Caco-2 (cell line): ENCODE measurements around the gene EXOSC10. TPM values are rescaled to one million over a fixed set of nuclear protein-coding genes. Genes with fewer than 3 reads are reported as not detected.

Source experiments
- BruUV-seq: library from RNA; stranded (reverse); fragments of 400-500 nt; replicated peaks from 2 replicates; lab custom pipeline; 2021; lab: Mats Ljungman, UMichigan
- CTCF ChIA-PET: fragments of 300-600 bp; sonication (Branson Sonifier 250); formaldehyde crosslinking; loops from one replicate; lab custom pipeline; 2022; ENCODE audit warnings: antibody characterized with exemption; lab: Charles Lee
- POLR2A ChIA-PET: fragments of 300-600 bp; sonication (Branson Sonifier 250); formaldehyde crosslinking; loops from one replicate; lab custom pipeline; 2022; ENCODE audit warnings: antibody characterized with exemption; lab: Charles Lee
- DNase-seq, 2 experiments: peaks; one replicate each; pipeline versions ENCODE4 v3.0.0 to v3.0.0-alpha.2; 2020 to 2022
- H3K27me3 ChIP-seq: replicated peaks from 2 replicates; pipeline ENCODE4 v1.6.0; 2011; ENCODE audit warnings: low read length; ENCODE audit not compliant: control insufficient read depth, insufficient read depth
- H3K36me3 ChIP-seq: 2 replicates; pipeline ENCODE4 v1.5.1; 2011; ENCODE audit warnings: low read length; ENCODE audit not compliant: control insufficient read depth, insufficient read depth
- H3K4me1 ChIP-seq: fragments of 250-450 bp; sonication (Bioruptor Pico); 2 replicates; pipeline ENCODE4 v1.5.1; 2020; ENCODE audit warnings: mild to moderate bottlenecking
- H3K4me3 ChIP-seq: 2 replicates; pipeline ENCODE4 v1.5.1; 2011; ENCODE audit warnings: low read depth, mild to moderate bottlenecking, control low read depth, low read length
- H3K9me3 ChIP-seq: fragments of 250-450 bp; sonication (Bioruptor Pico); 2 replicates; pipeline ENCODE4 v1.5.1; 2020; ENCODE audit warnings: mild to moderate bottlenecking, moderate library complexity
- H3K27ac Mint-ChIP-seq: one replicate; pipeline ENCODE4 v1.8.0; 2022; ENCODE audit warnings: mixed read lengths; ENCODE audit not compliant: unreplicated experiment
- H3K27me3 Mint-ChIP-seq: one replicate; pipeline ENCODE4 v1.8.0; 2022; ENCODE audit warnings: mixed read lengths; ENCODE audit not compliant: insufficient read depth, unreplicated experiment
- H3K36me3 Mint-ChIP-seq: one replicate; pipeline ENCODE4 v1.8.0; 2022; ENCODE audit warnings: mild to moderate bottlenecking, mixed read lengths; ENCODE audit not compliant: insufficient read depth, unreplicated experiment
- H3K4me1 Mint-ChIP-seq: one replicate; pipeline ENCODE4 v1.8.0; 2022; ENCODE audit warnings: low read depth, mixed read lengths; ENCODE audit not compliant: unreplicated experiment
- H3K4me3 Mint-ChIP-seq: one replicate; pipeline ENCODE4 v1.8.0; 2022; ENCODE audit warnings: mild to moderate bottlenecking, moderate library complexity, mixed read lengths; ENCODE audit not compliant: unreplicated experiment
- H3K9me3 Mint-ChIP-seq: one replicate; pipeline ENCODE4 v1.8.0; 2022; ENCODE audit warnings: mixed read lengths; ENCODE audit not compliant: unreplicated experiment
- intact Hi-C: fragments of 100-400 bp; cut with micrococcal nuclease; formaldehyde crosslinking; loops from one replicate; pipeline ENCODE4 v1.10.0; 2022; ENCODE audit not compliant: unreplicated experiment
- total RNA-seq: library from RNA; stranded (reverse); gene quantifications from 2 replicates; pipeline ENCODE4 v1.2.3, GENCODE V29; 2022
- TF ChIP-seq, protein P1 (sequence below), 2 experiments: fragments of 200-600 bp in 1 of 2; IDR thresholded peaks; 1 replicate in 1 of 2; 2 replicates in 1 of 2; pipeline versions ENCODE4 v1.5.1 to v1.8.0; 2011 to 2022; ENCODE audit warnings: antibody characterized with exemption in 1 of 2, control low read depth in 1 of 2, inconsistent platforms in 1 of 2, low read depth in 1 of 2, low read length in 1 of 2, mild to moderate bottlenecking in 1 of 2, moderate library complexity in 1 of 2; ENCODE audit not compliant: insufficient read depth in 1 of 2, severe bottlenecking in 1 of 2, unreplicated experiment in 1 of 2

The EXOSC10 gene
- total RNA-seq, 1 experiment from 2014 or later: 83.7 TPM

DNA sequence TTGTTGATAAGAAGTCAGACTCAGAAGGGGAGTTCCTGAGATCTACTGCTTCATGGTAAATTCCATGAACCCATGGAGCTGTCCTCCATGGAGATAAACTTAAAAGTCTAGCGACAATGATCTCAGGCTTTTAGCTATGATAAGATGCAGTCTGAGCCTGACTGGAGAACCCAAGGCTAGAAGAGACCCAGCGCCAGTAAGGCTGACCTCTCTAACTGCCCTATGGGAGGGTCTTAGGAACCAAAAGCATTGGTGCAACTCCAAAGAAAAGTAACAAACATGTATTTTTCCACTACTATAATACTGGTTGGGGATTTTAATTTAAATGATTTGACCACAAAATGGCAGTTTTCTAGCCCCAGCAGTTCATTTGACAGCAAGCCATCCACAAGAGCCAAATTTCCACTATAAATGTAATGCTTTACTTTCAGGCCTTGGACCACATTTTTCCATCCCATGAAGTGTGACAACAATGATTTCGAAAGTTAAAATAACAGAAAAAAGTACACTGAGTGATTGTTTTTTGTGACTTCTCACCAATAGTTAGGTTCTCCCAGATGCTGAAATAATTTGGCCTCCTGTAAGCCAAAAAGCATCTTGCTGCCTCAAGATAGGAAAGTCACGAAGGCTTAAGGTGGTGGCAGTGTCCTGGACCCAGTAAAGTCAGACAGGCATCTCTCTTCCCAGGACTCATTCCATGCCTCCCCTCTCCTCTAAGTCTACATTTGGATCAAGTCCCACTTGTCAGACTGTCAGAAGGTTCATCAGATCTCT lies 43.1 kb upstream of the EXOSC10 start:
- no peaks in the 10 kb centered on the region for H3K27me3 Mint-ChIP-seq
- Histone ChIP-seq H3K27me3 (no peaks in the 10 kb centered on the region), H3K4me3 (no peak overlapping the region), H3K4me1 (no peaks in the 10 kb centered on the region), H3K9me3 (no peaks in the 10 kb centered on the region), H3K36me3 (no peaks in the 10 kb centered on the region; the same call in 1 of the 2 replicates)
- no TSS peak for BruUV-seq
- no peaks in the 10 kb centered on the region for H3K4me1 Mint-ChIP-seq
- no peak for DNase-seq
- ChIA-PET POLR2A (no interaction called here), CTCF (no interaction called here)
- TF ChIP-seq, protein P1, sequence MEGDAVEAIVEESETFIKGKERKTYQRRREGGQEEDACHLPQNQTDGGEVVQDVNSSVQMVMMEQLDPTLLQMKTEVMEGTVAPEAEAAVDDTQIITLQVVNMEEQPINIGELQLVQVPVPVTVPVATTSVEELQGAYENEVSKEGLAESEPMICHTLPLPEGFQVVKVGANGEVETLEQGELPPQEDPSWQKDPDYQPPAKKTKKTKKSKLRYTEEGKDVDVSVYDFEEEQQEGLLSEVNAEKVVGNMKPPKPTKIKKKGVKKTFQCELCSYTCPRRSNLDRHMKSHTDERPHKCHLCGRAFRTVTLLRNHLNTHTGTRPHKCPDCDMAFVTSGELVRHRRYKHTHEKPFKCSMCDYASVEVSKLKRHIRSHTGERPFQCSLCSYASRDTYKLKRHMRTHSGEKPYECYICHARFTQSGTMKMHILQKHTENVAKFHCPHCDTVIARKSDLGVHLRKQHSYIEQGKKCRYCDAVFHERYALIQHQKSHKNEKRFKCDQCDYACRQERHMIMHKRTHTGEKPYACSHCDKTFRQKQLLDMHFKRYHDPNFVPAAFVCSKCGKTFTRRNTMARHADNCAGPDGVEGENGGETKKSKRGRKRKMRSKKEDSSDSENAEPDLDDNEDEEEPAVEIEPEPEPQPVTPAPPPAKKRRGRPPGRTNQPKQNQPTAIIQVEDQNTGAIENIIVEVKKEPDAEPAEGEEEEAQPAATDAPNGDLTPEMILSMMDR (IDR thresholded peaks at IDR 0.05; ENCODE audit: insufficient read depth in 1 of 2, low read depth in 1 of 2, low read length in 1 of 2, severe bottlenecking in 1 of 2, unreplicated experiment in 1 of 2): no peak
- H3K9me3 Mint-ChIP-seq: no peaks in the 10 kb centered on the region
- intact Hi-C loops: no loop called here
- no peak overlapping the region for H3K27ac Mint-ChIP-seq
- peaks cover 18% of the 10 kb centered on the region for H3K36me3 Mint-ChIP-seq
- no peak overlapping the region for H3K4me3 Mint-ChIP-seq

DNA sequence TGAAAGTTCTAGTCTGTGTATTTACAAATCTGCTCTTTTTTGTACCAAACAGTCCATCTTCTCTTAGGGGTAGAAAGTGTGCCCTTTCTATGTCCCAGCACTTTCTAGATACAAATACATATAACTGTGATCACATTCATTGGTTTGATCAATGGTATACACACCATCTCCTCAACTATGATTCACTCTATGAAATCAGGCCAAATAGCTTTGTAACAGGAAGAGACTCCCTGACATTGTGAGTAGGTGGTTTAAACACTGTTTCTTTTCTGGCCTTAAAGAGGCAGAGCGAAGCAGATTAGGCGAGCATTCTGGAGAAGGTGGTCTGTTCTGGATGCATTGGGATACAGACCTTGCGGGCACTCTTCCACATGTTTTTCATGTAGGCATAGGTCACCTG lies 39.3 kb upstream of the EXOSC10 start:
- H3K36me3 Mint-ChIP-seq: peaks cover 18% of the 10 kb centered on the region
- no peaks in the 10 kb centered on the region for H3K27me3 Mint-ChIP-seq
- POLR2A ChIA-PET: no interaction called here
- TF ChIP-seq, protein P1 (IDR thresholded peaks at IDR 0.05; ENCODE audit: insufficient read depth in 1 of 2, low read depth in 1 of 2, low read length in 1 of 2, severe bottlenecking in 1 of 2, unreplicated experiment in 1 of 2): no peak
- intact Hi-C loops: no loop called here
- no peaks in the 10 kb centered on the region for H3K4me1 Mint-ChIP-seq
- no peaks in the 10 kb centered on the region for H3K9me3 Mint-ChIP-seq
- H3K4me1 ChIP-seq: no peaks in the 10 kb centered on the region
- no peak overlapping the region for H3K4me3 ChIP-seq
- no peaks in the 10 kb centered on the region for H3K36me3 ChIP-seq
- BruUV-seq: no TSS peak
- DNase-seq: no peak
- H3K27ac Mint-ChIP-seq: no peak overlapping the region
- no peak overlapping the region for H3K4me3 Mint-ChIP-seq
- no peaks in the 10 kb centered on the region for H3K9me3 ChIP-seq
- no peaks in the 10 kb centered on the region for H3K27me3 ChIP-seq
- CTCF ChIA-PET: no interaction called here

DNA sequence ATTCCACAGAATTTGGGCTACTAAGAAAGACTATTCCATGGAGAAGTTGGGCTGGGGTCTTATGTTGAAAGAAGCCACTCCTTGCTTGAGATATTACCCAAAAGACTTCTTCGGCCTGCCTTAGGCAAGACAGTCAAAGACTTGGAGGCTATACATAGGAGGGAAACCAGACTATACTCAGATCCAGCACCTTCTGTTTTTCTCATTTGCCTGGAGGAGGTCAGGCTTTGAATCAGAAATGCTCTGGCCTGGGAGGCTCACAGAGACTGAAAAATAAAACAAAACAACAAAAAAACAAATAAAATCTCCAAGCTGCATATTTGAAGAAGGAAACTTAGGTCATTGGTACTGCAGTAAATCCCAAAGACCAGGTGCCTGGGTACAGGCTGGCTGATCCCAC lies 38.4 kb upstream of the EXOSC10 start:
- Mint-ChIP-seq H3K27me3 (no peaks in the 10 kb centered on the region), H3K36me3 (peaks cover 17% of the 10 kb centered on the region), H3K4me1 (no peaks in the 10 kb centered on the region), H3K27ac (no peak overlapping the region), H3K9me3 (no peaks in the 10 kb centered on the region), H3K4me3 (no peak overlapping the region)
- BruUV-seq: no TSS peak
- no peak for DNase-seq
- no peaks in the 10 kb centered on the region for H3K36me3 ChIP-seq
- H3K27me3 ChIP-seq: no peaks in the 10 kb centered on the region
- no peaks in the 10 kb centered on the region for H3K4me1 ChIP-seq
- POLR2A ChIA-PET: no interaction called here
- TF ChIP-seq, protein P1 (IDR thresholded peaks at IDR 0.05; ENCODE audit: insufficient read depth in 1 of 2, low read depth in 1 of 2, low read length in 1 of 2, severe bottlenecking in 1 of 2, unreplicated experiment in 1 of 2): no peak
- no peak overlapping the region for H3K4me3 ChIP-seq
- CTCF ChIA-PET: no interaction called here
- intact Hi-C loops: no loop called here
- H3K9me3 ChIP-seq: no peaks in the 10 kb centered on the region
